ENCODE results near the gene USP27X. TPM values are rescaled to one million over a fixed set of nuclear protein-coding genes. Genes with fewer than 3 reads are reported as not detected.
A peak's percentile ranks its signal among the peaks of the same experiment; 100 is the strongest.

USP27X gene
- total and polyA plus RNA-seq, 4 donors = 0.26 to 4.7 (median 1.2) TPM

DNA sequence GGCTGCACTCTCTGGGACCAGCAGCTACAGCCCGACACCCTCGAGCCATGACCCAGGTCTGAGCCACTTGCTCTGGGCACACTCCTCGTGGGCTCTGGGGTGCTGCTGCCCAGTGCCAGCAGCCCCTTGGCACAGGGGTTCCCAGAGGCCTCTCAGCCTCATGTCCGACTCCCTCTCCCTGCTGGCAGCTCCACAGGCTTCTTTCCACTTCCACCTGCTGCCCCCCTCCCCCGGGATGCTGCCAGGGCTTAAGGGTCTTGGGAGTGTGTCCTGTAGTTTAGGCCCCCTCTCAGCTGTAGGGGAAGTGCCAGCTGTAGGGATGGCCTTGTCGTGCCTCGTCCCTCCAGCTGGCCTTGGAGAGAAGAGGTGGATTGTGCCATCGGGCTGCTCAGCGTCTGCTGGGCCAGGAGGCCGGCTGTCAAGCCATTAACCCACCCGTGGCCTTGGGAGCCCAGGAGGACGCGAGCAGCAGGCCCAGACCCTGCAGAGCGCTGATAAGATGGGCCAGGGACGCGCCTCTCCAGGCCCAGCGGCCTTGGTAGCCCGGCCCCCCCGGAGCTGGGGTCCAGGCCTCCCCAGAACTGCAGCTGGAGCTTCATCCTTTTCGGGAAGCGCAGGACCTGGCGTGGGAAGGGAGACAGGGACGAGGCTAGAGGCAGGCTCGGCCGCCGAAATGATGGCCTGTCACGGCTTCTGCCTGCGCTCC lies 1.0 kb upstream of the USP27X start:
- WGBS = 45% methylated on average over 28 of the region's 28 CpGs
- peak; percentile 37 for DNase-seq (ENCODE audit: low spot score)
- Histone ChIP-seq H3K27ac (ENCODE audit: low read depth in 1 of 2, low read length in 2 of 2) (peak overlapping the region; percentile 48 to 66), H3K4me3 (ENCODE audit: low read depth in 1 of 3, low read length in 3 of 3) (peak overlapping the region in 2 of 3 donors; percentile 53 to 77), H3K27me3 (ENCODE audit: control insufficient read depth in 4 of 4, insufficient read depth in 4 of 4, low read length in 3 of 4) (no peaks in the 10 kb centered on the region), H3K36me3 (ENCODE audit: control insufficient read depth in 4 of 4, insufficient read depth in 3 of 4, low read depth in 1 of 4, low read length in 3 of 4) (no peaks in the 10 kb centered on the region), H3K9ac (ENCODE audit: low read depth in 1 of 2, low read length in 2 of 2) (no peak overlapping the region), H3K9me3 (ENCODE audit: control insufficient read depth in 4 of 4, low read length in 3 of 4) (no peaks in the 10 kb centered on the region), H3K4me1 (ENCODE audit: control insufficient read depth in 4 of 4, insufficient read depth in 4 of 4, low read length in 3 of 4) (peaks cover 3 to 15% (median 7%) of the 10 kb centered on the region in 4 donors)
- TF ChIP-seq NR2F2 (IDR thresholded peaks at IDR 0.05) (no peak), REST (IDR thresholded peaks at IDR 0.05) (no peak), FOXA2 (IDR thresholded peaks at IDR 0.05) (no peak), YY1 (IDR thresholded peaks at IDR 0.05) (no peak), RXRA (IDR thresholded peaks at IDR 0.05) (no peak), JUND (IDR thresholded peaks at IDR 0.05) (no peak), HNF4G (IDR thresholded peaks at IDR 0.05) (no peak), EGR1 (IDR thresholded peaks at IDR 0.05; ENCODE audit: low read depth in 2 of 2) (no peak), SP1 (IDR thresholded peaks at IDR 0.05) (no peak), MAX (IDR thresholded peaks at IDR 0.05) (no peak), CTCF (IDR thresholded peaks at IDR 0.05; ENCODE audit: low read depth, low read length, missing input control) (no peak), HNF4A (conservative IDR thresholded peaks at IDR 0.05) (no peak), TAF1 (conservative IDR thresholded peaks at IDR 0.05) (no peak), RAD21 (IDR thresholded peaks at IDR 0.05) (no peak), GABPA (IDR thresholded peaks at IDR 0.05 in 1 of 2, conservative IDR thresholded peaks at IDR 0.05 in 1 of 2) (no peak), FOXA1 (IDR thresholded peaks at IDR 0.05) (no peak)
- TF ChIP-seq, protein P1, sequence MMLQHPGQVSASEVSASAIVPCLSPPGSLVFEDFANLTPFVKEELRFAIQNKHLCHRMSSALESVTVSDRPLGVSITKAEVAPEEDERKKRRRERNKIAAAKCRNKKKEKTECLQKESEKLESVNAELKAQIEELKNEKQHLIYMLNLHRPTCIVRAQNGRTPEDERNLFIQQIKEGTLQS (IDR thresholded peaks at IDR 0.05) = no peak
- TF ChIP-seq, protein P2, sequence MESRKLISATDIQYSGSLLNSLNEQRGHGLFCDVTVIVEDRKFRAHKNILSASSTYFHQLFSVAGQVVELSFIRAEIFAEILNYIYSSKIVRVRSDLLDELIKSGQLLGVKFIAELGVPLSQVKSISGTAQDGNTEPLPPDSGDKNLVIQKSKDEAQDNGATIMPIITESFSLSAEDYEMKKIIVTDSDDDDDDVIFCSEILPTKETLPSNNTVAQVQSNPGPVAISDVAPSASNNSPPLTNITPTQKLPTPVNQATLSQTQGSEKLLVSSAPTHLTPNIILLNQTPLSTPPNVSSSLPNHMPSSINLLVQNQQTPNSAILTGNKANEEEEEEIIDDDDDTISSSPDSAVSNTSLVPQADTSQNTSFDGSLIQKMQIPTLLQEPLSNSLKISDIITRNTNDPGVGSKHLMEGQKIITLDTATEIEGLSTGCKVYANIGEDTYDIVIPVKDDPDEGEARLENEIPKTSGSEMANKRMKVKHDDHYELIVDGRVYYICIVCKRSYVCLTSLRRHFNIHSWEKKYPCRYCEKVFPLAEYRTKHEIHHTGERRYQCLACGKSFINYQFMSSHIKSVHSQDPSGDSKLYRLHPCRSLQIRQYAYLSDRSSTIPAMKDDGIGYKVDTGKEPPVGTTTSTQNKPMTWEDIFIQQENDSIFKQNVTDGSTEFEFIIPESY (IDR thresholded peaks at IDR 0.05) = no peak

Measured in liver (tissue), 9 donors.